DMS53 treated with DMSO at 0.1 percent for 48 hours (cell line): Measurements from ENCODE around the gene PSG5.
"Not testable (repeated sequence)": the region's sequence is repeated elsewhere in the genome, so short reads cannot be mapped to it uniquely, and the experiment has no call there.

Experiments used
- DNase-seq: peaks from one replicate; lab custom pipeline; 2025; ENCODE audit not compliant: unreplicated experiment; lab: John Stamatoyannopoulos, UW

PSG5 gene

DNA sequence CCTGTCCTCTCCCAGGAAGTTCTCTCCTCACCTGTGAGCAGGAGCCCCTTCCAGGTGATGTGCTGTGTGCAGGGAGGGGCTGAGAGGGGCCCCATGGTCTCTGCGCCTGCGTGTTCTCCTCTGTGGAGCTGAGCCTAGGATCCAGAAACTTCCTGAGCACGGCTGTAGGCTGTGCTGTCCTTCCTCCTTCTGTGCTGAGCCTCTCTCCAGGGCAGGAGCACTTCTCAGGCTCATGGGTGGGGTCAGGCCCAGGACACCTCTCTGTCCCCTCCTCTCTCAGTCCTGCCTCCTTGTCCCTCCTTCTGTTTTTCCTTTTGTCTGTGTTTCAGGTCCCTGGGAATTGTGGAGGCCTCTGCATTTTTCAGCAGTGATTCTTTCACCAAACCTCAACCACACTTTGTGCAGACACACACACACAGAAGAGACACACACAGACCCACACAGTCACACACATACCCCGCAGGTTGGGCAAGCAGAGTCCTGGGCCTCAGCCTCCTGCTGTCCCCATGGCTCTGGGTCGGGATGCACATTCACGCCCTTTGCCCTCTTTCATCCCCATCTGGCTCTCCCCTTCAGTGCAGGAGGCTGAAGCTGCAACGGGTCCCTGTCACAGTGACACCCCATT lies at the start of gene PSG5:
Gene PSG5 (minus strand): TSS at position 226 of the 625 bp plus-strand sequence. CDS start 131 bp downstream, at position 95.
- DNase-seq: not testable (repeated sequence)

DNA sequence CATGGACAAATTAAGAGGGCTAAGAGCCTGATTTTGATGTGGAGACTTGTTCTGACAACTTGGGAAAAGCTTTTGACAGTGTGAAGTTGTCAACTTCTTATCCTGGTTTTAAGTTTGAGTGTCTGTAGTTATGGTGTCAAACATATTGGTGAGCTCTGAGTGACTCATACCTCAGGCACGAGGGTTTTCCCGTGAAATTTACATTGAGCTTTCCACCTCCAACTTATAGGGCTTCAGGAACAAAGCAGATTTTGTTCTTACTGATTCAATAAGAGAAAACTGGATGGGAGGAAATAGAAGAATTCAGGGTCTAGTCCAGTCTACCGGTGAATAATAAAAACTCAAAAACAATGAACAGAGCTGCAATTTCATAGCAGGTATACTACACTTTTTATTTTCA lies 49.4 kb upstream of the PSG5 start:
- DNase-seq: not testable (repeated sequence)

DNA sequence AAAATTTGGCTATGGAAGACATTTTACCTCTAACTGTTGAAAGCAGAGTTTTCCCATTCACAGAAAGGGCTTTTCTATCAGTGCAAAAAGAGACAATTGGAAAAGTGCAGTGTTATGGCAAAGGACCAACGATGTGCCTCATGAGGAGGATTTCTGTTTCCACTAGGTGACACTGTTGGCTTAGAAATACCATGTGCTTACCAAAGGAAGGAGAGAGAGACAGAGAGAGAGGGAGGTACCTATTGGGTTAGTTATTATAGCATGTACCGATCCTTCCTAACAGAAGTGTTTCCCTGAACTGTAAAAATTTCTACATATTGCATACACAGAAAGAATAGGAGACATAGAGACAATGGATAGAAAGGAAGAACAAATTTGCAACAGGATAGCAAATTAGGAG lies 43.0 kb upstream of the PSG5 start:
- no peak for DNase-seq

DNA sequence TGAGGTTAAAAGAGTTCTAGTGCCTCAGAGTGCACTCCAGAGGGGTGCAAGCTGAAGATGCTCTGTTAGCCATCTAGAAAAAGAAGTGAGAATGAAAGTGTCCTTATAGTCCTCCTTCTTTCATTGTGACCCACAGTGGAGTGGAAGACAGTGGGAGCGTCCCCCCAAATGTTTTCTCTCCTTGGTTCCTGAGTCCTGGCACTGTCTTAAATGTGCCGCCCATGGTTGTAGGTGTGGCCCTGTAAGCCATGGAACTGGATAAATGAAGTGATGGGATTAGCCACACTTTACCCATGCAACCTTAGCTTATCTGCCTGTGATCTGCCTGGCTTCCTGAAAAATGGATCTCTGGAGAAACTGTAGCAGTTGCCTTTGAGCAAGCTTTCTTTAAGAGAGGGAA lies 42.4 kb upstream of the PSG5 start:
- DNase-seq: not testable (repeated sequence)

DNA sequence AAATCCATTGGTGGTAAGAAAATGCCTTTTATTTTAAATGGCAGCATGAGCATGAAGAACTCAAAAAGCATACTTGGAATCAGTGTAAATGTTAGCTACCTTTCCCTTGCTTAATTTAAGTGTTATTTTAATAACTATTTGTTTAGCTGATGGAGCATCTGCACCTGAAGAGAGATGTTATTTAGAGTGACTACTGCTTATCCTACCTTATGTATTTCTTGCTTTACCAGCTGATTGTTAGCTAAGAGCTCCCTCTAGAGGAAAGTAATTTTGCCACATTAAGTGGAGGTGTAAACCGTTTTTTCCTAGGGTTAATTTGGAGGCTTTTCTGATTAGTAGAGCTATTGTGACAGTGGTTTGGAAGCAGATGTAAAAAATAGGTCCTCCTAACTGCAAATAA lies 40.6 kb upstream of the PSG5 start:
- not testable (repeated sequence) for DNase-seq

DNA sequence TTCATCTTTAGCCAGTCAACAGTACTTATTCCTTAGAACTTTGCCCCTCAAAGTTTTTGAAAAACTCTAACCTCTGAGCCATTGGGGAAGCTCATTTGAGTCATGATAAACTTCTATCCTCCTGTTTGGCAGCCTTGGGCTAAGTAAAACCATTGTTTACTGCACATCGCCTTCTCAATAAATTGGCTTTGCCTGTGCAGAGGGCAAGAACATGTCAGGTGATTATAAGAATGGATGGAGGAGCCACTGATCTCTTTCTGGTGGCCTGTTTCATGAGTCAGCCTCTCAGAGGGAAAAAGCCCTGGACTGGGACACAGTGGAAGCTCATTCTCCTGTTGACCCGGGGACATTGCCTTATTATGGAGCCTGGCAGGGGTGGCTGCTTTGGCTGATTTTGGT lies 38.5 kb upstream of the PSG5 start:
- DNase-seq: no peak

DNA sequence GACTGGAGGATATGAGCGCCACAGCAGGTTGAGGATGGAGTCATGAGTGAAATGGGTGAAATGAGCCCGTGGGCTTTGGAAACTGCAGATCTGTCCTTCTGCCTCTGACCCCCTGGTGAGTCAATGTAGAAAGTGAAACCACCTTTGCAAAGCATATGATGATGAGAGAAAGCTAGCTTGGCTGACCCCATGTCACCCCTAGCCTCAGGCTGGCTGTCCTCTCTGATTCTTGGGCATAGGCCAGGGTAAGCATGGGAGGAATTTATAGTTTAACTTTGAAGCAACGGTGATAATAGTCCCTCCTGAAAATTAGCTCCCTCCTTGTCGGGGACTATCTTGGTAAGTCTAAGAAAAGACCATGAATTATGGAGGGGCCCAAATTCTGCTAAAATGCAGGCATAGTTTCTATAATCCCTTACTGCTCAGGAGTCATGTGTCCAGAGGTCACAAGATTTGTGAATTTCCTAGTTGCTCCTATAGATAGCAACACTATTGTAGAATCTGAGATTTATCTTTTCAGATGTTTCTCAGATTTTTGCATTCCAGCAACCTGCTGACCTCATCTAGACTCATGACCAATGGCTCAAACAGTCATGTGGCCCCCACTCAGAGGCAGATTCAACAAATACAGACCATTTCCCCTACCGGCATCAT lies 38.0 kb upstream of the PSG5 start:
- not testable (repeated sequence) for DNase-seq

DNA sequence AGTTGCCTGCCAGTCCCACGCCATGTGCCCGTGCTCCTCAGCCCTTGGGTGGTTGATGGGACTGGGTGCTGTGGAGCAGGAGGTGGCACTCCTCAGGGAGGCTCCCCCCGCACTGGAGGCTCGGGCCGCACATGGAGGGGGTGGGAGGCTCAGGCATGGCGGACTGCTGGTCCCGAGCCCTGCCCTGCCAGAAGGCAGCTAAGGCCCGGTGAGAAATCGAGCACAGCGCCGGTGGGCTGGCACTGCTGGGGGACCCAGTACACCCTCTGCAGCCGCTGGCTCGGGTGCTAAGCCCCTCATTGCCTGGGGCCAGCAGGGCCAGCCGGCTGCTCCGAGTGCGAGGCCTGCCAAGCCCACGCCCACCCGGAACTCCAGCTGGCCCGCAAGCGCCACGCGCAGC lies 35.6 kb upstream of the PSG5 start:
- not testable (repeated sequence) for DNase-seq

DNA sequence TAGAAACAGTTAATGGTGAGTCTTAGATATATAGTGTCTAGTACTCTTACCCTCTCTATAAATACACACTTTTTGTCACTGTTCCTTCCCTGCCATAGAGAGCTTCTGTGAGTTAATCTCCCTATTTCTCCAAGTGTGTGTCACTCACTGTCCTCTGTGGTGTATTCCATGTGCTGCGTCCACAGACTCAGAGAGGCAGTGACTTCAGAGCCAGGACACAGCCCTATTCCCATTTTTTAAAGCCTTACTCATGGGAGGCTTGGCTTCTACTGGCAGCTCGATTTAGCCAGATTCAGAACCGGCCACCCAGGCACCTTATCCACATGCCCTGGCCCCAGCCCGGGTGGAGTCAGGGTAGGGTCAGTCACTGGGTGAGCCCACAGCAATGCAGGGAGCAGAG lies 32.8 kb upstream of the PSG5 start:
- not testable (repeated sequence) for DNase-seq

DNA sequence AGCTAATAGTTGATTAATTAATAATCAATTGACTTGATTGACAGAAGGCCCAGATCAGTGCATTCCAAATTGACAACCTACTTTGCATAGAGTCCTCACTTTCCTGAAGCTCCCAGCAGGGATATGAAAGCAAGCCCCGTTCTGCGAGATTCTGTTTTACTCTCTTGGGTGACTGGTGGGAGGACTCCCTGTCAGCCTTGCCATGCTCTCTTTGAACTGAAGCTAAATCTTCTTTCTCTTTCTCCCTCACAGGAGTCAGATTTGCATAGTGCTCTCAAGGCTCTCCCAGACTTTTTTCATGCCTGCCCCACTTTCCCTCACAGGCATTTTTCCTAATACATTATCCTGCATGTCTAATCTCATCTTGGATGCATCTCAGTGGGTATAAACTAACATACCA lies 29.5 kb upstream of the PSG5 start:
- DNase-seq: not testable (repeated sequence)

DNA sequence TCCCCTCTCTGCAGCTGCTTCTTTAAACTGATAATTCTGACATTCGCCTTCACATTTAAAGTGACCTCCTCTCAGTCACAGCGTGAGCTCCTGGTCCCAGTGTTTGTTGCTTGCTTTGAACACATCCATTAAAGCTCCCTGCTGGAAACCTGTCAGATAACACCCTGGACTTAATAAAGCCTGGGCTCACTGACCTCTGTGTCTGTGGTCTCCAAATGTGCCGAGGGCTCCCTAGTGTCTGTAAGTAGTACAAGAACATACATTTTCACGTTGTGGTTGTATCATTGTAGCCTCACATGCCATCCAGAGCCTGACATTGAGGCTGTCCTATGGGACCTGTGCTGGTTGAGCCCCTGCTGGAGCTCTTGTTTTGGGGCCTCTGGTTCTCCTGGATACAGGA lies 21.7 kb upstream of the PSG5 start:
- no peak for DNase-seq

DNA sequence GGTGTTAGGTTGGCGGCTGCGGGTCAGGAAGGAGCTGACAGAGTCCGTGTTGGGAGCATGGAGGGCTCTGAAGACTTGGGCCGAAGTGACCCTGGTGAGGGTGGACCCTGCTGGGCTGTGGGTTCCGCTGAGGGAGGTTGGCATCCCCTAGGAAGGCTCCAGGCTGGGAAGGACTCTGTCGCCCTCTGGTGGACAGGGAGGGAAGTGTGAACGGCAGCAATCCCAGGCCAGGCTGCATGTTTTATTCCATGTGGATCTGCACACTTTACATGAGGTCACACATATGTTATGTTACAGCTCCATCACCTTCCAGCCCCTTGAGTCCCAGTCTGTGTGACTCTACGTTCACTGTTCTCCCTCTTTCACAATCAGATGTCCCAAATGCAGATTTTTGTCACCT lies 20.8 kb upstream of the PSG5 start:
- DNase-seq: not testable (repeated sequence)

DNA sequence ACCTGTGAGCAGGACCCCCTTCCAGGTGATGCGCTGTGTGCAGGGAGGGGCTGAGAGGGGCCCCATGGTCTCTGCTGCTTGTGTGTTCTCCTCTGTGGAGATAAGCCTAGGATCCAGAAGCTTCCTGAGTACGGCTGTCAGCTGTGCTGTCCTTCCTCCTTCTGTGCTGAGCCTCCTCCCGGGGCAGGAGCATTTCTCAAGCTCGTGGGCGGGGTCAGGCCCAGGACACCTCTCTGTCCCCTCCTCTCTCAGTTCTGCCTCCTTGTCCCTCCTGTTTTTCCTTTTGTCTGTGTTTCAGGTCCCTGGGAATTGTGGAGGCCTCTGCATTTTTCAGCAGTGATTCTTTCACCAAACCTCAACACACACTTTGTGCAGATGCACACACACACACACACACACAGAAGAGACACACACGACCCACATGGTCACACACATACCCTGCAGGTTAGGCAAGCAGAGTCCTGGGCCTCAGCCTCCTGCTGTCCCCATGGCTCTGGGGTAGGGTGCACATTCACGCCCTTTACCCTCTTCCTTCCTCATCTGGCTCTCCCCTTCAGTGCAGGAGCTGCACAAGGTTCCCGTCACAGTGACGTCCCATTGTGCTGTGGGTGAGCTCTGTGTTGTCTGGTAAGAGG lies 19.3 kb upstream of the PSG5 start, which contains the start of gene PSG4:
Gene PSG4 (minus strand): TSS at position 168 of the 635 bp plus-strand sequence. CDS start 102 bp downstream, at position 66.
- not testable (repeated sequence) for DNase-seq

DNA sequence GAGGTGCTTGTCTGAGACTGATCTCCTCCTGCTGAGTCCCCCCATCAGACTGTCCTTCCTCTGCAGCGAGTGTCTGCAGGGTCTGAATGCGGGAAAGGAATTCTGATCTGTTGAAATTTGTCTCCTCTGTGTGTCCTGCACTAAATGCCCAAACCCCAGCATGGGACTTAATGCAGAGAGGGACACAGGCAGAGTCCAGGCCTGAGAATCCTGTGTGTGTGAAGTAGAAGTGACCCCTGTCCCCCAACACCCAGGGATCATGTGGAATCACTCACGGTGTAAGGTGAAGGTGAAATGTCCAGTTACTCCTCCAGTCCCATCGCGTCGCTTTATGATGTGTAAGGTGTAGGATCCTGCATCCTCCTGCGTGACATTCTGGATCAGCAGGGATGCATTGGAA lies 17.3 kb upstream of the PSG5 start:
- not testable (repeated sequence) for DNase-seq

DNA sequence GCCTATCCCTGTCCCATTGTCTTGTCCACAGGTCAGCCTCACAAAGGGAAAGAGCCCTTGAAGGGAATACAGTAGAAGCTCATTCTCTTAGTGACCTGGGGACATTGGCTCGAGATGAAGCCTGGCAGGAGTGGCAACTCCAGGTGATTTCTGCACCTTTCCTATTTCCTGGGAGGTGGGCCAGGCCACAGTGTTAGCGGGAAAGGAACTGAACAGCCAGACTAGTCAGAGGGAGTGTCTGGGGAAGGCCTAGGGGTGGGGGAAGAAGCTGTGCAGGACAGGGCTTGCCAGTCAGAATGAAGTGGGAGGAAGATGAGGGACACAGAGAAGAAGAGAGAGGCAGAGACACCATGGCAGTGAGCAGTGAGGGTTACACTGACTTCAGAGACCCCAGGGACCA lies 15.6 kb upstream of the PSG5 start:
- DNase-seq: not testable (repeated sequence)

DNA sequence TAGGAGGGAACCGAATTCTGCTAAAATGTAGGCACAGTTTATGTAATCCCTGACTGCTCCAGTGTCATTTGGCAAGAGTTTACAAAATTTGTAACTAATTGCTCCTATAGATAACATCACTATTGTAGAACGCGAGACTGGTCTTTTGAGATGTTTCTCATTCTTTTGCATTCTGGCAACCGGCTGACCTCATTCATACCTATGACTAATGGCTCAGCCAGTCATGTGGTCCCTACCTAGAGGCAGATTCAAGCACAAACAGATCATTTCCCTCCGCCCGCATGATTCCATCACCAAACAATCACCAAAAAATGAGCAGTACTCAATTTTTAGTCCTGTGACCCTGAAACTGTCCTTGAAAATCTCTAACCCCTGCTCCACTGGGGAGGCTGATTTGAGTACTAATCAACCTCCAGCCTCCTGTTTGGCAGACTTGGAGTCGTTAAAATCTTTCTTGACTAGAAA lies 15.0 kb upstream of the PSG5 start:
- not testable (repeated sequence) for DNase-seq

DNA sequence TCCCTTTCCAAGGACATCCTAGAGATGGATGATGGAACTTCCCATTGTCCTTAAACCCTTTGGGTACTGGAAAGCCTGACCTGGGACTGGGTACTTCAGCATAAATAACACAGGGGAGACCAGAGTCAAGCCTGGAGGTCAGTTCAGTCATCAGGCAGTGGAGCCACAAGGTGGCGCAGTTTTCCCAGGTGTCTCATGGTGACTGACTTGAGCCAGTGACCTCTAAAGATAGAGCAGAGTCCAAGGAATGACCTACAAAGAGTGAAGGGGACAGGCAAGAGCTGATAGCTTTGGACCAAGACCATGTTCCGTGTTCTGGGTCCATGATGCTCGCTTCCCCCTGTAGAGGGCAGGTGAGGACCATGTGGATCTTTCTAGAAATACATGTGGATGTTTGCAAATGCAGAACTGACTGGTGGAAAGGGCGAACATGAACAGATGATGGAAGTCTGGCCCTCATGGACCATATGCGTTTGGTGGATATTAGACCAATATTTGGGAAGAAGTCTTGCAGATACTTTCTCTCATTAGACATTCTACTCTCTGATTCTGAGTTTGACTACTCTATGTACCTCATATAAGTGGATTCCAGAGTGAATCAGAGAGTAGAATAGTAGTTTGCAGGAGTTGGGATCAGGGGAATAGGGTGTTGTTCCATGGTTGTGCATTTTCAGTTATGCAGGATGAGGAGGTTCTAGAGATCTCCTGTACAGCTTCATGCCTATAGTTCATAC lies 12.5 kb upstream of the PSG5 start:
- not testable (repeated sequence) for DNase-seq

DNA sequence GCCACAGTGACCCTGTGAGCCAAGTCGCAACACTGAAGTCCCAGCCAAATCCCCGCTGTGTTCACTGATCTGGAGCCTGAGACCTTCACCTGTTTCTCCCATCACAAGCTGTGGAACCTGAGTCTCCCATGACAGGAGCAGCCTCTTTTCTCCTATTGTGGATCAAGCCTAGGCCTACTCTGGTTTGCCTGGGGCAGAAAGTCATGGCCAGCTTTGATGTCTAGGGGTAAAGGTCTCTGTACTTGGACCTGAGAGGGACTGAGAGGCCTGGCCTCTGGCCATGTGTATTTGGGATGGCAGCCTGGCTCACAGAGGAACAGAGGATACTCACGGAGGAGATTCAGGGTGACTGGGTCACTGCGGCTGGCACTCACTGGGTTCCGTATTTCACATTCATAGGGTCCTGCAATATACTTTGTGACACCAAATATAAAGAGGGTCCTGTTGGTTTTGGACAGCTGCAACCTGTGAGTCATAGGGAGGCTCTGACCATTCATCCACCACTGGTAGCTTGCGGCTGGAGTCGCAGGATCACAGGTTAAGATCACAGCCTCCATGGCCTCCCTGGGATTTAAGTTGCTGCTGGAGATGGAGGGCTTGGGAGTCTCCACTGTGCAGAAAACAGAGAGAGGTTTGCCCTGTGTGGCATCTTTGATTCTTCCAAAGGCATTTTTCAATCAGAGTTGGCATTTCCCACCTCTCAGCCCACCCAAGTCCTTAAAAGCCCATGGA lies 11.5 kb upstream of the PSG5 start:
- not testable (repeated sequence) for DNase-seq

DNA sequence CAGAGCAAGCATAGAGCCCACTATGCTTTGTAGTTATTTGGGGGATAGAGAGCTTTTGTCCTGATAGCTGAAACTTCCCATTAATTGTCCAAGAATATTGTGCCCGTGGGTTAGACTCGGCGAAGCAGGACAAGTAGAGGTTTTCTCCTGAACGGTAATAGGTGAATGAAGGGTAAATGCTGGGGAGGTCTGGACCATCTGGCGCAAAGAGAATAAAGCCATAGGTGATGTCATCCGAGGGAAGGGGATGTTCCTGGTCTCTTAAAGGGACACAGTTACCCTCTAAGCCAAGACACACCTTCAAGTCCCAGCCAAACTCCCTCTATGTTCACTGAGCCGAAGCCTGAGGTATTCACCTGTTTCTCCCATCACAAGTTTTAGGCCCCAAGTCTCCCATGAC lies 8.1 kb upstream of the PSG5 start:
- DNase-seq: not testable (repeated sequence)

DNA sequence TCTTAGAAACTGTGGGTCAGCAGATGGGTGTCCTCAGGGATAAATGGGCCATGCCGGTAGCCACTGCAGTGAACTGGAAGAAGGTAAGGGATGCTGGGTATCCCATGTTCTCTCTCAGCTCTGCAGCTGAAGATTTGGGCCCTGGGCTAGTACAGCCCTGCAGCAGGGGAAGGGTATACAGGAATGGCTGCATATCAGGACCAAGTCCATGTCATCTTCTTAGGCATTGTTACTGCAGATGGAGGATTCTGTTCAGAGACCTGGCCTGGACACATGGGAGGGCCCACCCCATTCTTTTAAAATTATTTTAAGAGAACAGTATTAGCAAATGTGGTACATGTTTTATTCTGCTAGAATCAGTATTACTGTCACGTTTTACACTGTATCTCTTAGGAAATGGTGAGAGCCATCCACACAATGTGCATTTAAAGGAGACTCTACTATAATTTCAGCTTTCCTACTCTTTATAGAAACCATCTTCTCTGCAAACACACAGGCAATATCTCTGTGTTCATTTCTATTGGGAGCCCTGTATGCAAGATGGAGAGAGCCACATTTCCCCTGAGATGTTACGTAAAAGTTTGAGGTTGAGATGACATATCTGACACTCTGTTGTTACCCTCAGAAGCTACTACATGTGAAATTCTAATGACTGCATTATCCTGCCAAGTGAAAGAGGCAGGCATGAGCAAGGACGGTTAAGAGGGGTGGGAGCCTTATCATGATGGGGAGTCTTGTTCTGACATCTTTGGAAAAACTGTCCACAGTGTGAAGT lies 6.2 kb upstream of the PSG5 start:
- DNase-seq: not testable (repeated sequence)
